Keratinocyte (primary cell): Measurements from ENCODE around the gene PTPRN2. TPM values are rescaled to one million over a fixed set of nuclear protein-coding genes. Genes with fewer than 3 reads are reported as not detected.

Source experiments
- DNase-seq: peaks from one replicate; pipeline ENCODE4 v3.0.0-alpha.2; 2011; ENCODE audit warnings: low read depth, missing footprints, low spot score
- FAIRE-seq: peaks from 2 replicates; lab custom pipeline; 2011; peaks lifted over from hg19 to GRCh38; lab: Jason Lieb, UNC
- H2AFZ ChIP-seq: 2 replicates; pipeline ENCODE4 v1.6.0; 2012; ENCODE audit warnings: low read length, control low read depth, inconsistent platforms; ENCODE audit not compliant: control insufficient read depth
- H3K27ac ChIP-seq: 2 replicates; pipeline ENCODE4 v1.5.1; 2011; ENCODE audit warnings: low read length; ENCODE audit not compliant: control insufficient read depth, insufficient read depth
- H3K27me3 ChIP-seq: 3 replicates; pipeline ENCODE4 v1.6.0; 2011; ENCODE audit warnings: low read length; ENCODE audit not compliant: control insufficient read depth, insufficient read depth; ENCODE audit errors: extremely low read depth
- H3K36me3 ChIP-seq, 2 experiments: 2 replicates in 1 of 2; 3 replicates in 1 of 2; pipeline ENCODE4 v1.5.1; 2011; ENCODE audit warnings: low read length in 2 of 2, mild to moderate bottlenecking in 1 of 2; ENCODE audit not compliant: control insufficient read depth in 2 of 2, insufficient read depth in 2 of 2; ENCODE audit errors: extremely low read depth in 1 of 2
- H3K4me1 ChIP-seq: 3 replicates; pipeline ENCODE4 v1.5.1; 2011; ENCODE audit warnings: low read length; ENCODE audit not compliant: control insufficient read depth, insufficient read depth; ENCODE audit errors: extremely low read depth
- H3K4me2 ChIP-seq: 3 replicates; pipeline ENCODE4 v1.6.0; 2011; ENCODE audit warnings: low read depth, low read length; ENCODE audit not compliant: control insufficient read depth, insufficient read depth; ENCODE audit errors: extremely low read depth
- H3K4me3 ChIP-seq, 3 experiments: fragments of 200-600 bp in 1 of 3; sonication (generic) in 1 of 3; 2 replicates in 2 of 3; 3 replicates in 1 of 3; pipeline ENCODE4 v1.5.1; 2011 to 2016; ENCODE audit warnings: low read length in 3 of 3, mild to moderate bottlenecking in 3 of 3, control low read depth in 2 of 3, inconsistent platforms in 1 of 3, low read depth in 1 of 3, mixed read lengths in 1 of 3, mixed run types in 1 of 3, moderate library complexity in 1 of 3; ENCODE audit not compliant: control insufficient read depth in 2 of 3, insufficient read depth in 2 of 3; ENCODE audit errors: extremely low read depth in 1 of 3
- H3K79me2 ChIP-seq: 2 replicates; pipeline ENCODE4 v1.6.0; 2012; ENCODE audit warnings: low read length; ENCODE audit not compliant: control insufficient read depth, insufficient read depth
- H3K9ac ChIP-seq: 3 replicates; pipeline ENCODE4 v1.6.0; 2011; ENCODE audit warnings: low read length; ENCODE audit not compliant: control insufficient read depth, insufficient read depth; ENCODE audit errors: extremely low read depth
- H3K9me1 ChIP-seq: 3 replicates; pipeline ENCODE4 v1.6.0; 2011; ENCODE audit warnings: low read length; ENCODE audit not compliant: control insufficient read depth, insufficient read depth; ENCODE audit errors: extremely low read depth
- H3K9me3 ChIP-seq: 2 replicates; pipeline ENCODE4 v1.5.1; 2012; ENCODE audit warnings: low read depth, low read length; ENCODE audit not compliant: control insufficient read depth
- H4K20me1 ChIP-seq: 3 replicates; pipeline ENCODE4 v1.6.0; 2011; ENCODE audit warnings: low read length; ENCODE audit not compliant: control insufficient read depth, insufficient read depth; ENCODE audit errors: extremely low read depth
- CTCF ChIP-seq, 3 experiments: IDR thresholded peaks in 1 of 3; conservative IDR thresholded peaks in 1 of 3; optimal IDR thresholded peaks in 1 of 3; 2 replicates in 2 of 3; 3 replicates in 1 of 3; pipeline versions ENCODE3 to v1.5.1; 2011; ENCODE audit warnings: low read length in 3 of 3, mild to moderate bottlenecking in 3 of 3, moderate library complexity in 2 of 3, control low read depth in 1 of 3, inconsistent platforms in 1 of 3; ENCODE audit not compliant: insufficient read depth in 2 of 3; ENCODE audit errors: extremely low read depth in 1 of 3
- EZH2 ChIP-seq: IDR thresholded peaks from one replicate; pipeline ENCODE4 v1.6.1; 2012; ENCODE audit warnings: inconsistent platforms, mild to moderate bottlenecking, low read length, moderate library complexity
- dilution Hi-C: fragments of 300-500 bp; cut with MboI; formaldehyde crosslinking; loops from one replicate; pipeline ENCODE4 v1.7.0; 2020; ENCODE audit warnings: low sequenced_read_pairs; ENCODE audit not compliant: extremely low pct_ligation_motif_present
- polyA plus RNA-seq, 5 experiments: library from polyadenylated mRNA; depleted of rRNA in 3 of 5; stranded (reverse) in 3 of 5; stranded (forward) in 1 of 5; unstranded in 1 of 5; fragments of >200 nt; gene quantifications; 1 replicate in 1 of 5; 2 replicates in 3 of 5; 3 replicates in 1 of 5; pipeline versions ENCODE4 v1.2.1 to v1.2.3, GENCODE V29; 2011 to 2012; ENCODE audit warnings: missing spikeins in 2 of 5, low read depth in 1 of 5, low replicate concordance in 1 of 5

The PTPRN2 gene
- polyA plus RNA-seq, 1 donor (not counting 4 experiments of a cell fraction or from before 2014, with no cell fraction given): not detected

GRCh38 chr7:158070222-158070920 is 517.3 kb downstream of the PTPRN2 start:
- Histone ChIP-seq H3K4me1 (no peaks in the 10 kb centered on the region), H2AFZ (no peak overlapping the region), H3K27me3 (no peaks in the 10 kb centered on the region), H3K9me1 (no peaks in the 10 kb centered on the region), H3K4me2 (no peak overlapping the region), H3K27ac (no peak overlapping the region), H3K9ac (no peak overlapping the region), H3K79me2 (no peaks in the 10 kb centered on the region), H3K9me3 (peaks cover 22% of the 10 kb centered on the region), H3K36me3 (no peaks in the 10 kb centered on the region), H3K4me3 (no peak overlapping the region), H4K20me1 (no peaks in the 10 kb centered on the region)
- FAIRE-seq (no peak), DNase-seq (no peak)
- TF ChIP-seq CTCF (optimal IDR thresholded peaks at IDR 0.05 in 1 of 3, IDR thresholded peaks at IDR 0.05 in 1 of 3, conservative IDR thresholded peaks at IDR 0.05 in 1 of 3; ENCODE audit: extremely low read depth in 1 of 3, insufficient read depth in 2 of 3, low read length in 3 of 3): no peak
- TF ChIP-seq EZH2: no peak
- dilution Hi-C loops: no loop called here

GRCh38 chr7:158068853-158069252 is 518.8 kb downstream of the PTPRN2 start:
- TF ChIP-seq EZH2: no peak
- no peak for TF ChIP-seq CTCF (optimal IDR thresholded peaks at IDR 0.05 in 1 of 3, IDR thresholded peaks at IDR 0.05 in 1 of 3, conservative IDR thresholded peaks at IDR 0.05 in 1 of 3; ENCODE audit: extremely low read depth in 1 of 3, insufficient read depth in 2 of 3, low read length in 3 of 3)
- no peak overlapping the region for H3K4me2 ChIP-seq
- H3K4me3 ChIP-seq: no peak overlapping the region
- FAIRE-seq (no peak), DNase-seq (no peak)
- no peaks in the 10 kb centered on the region for H3K79me2 ChIP-seq
- H3K27me3 ChIP-seq: no peaks in the 10 kb centered on the region
- no peak overlapping the region for H3K27ac ChIP-seq
- peaks cover 28% of the 10 kb centered on the region for H3K9me3 ChIP-seq
- H3K4me1 ChIP-seq: no peaks in the 10 kb centered on the region
- H2AFZ ChIP-seq: no peak overlapping the region
- no peaks in the 10 kb centered on the region for H3K9me1 ChIP-seq
- no peak overlapping the region for H3K9ac ChIP-seq
- no peaks in the 10 kb centered on the region for H4K20me1 ChIP-seq
- no peaks in the 10 kb centered on the region for H3K36me3 ChIP-seq
- dilution Hi-C loops: no loop called here
